Dedifferentiated amniotic fluid mesenchymal stem cell (primary cell): ENCODE results near the gene RAF1.
A peak's percentile ranks its signal among the peaks of the same experiment; 100 is the strongest.
"Not testable (repeated sequence)": the region's sequence is repeated elsewhere in the genome, so short reads cannot be mapped to it uniquely, and the experiment has no call there.

ENCODE experiments used
- DNase-seq: peaks from one replicate; pipeline ENCODE4 v3.0.0-alpha.2; 2016; ENCODE audit errors: extremely low spot score

RAF1 gene

GRCh38 chr3:12663936-12664908, at the start of gene RAF1:
Gene RAF1 (minus strand): TSS chr3:12664117. CDS start chr3:12618721, 45,396 bp downstream.
- peak; percentile 99 for DNase-seq

GRCh38 chr3:12710062-12710461, 46.1 kb upstream of the RAF1 start:
- DNase-seq: no peak

GRCh38 chr3:12709334-12709733, 45.4 kb upstream of the RAF1 start:
- DNase-seq: no peak

GRCh38 chr3:12708584-12709192, 44.8 kb upstream of the RAF1 start:
- peak; percentile 81 for DNase-seq

GRCh38 chr3:12707449-12707848, 43.5 kb upstream of the RAF1 start:
- no peak for DNase-seq

GRCh38 chr3:12706504-12707253, 42.8 kb upstream of the RAF1 start:
- DNase-seq: peak; percentile 58

- DNase-seq: no peak
These were observed 42.1 kb upstream of the RAF1 start for GRCh38 chr3:12705981-12706380.

- no peak for DNase-seq
These were observed 41.5 kb upstream of the RAF1 start for GRCh38 chr3:12705374-12705926.

- no peak for DNase-seq
These were observed 38.6 kb upstream of the RAF1 start for GRCh38 chr3:12702501-12702900.

- not testable (repeated sequence) for DNase-seq
These were observed 37.7 kb upstream of the RAF1 start for GRCh38 chr3:12701601-12702000.

GRCh38 chr3:12700800-12701199, 36.9 kb upstream of the RAF1 start:
- DNase-seq: no peak

- no peak for DNase-seq
These were observed 32.0 kb upstream of the RAF1 start for GRCh38 chr3:12695916-12696315.

- no peak for DNase-seq
These were observed 31.2 kb upstream of the RAF1 start for GRCh38 chr3:12695112-12695511.

GRCh38 chr3:12692444-12692843, 28.5 kb upstream of the RAF1 start:
- no peak for DNase-seq

- DNase-seq: no peak
These were observed 26.2 kb upstream of the RAF1 start for GRCh38 chr3:12689997-12690711.

GRCh38 chr3:12687948-12688347, 24.0 kb upstream of the RAF1 start:
- no peak for DNase-seq

GRCh38 chr3:12686096-12686495, 22.2 kb upstream of the RAF1 start:
- DNase-seq: no peak

- DNase-seq: no peak
These were observed 18.1 kb upstream of the RAF1 start for GRCh38 chr3:12681943-12682390.

- DNase-seq: no peak
These were observed 17.4 kb upstream of the RAF1 start for GRCh38 chr3:12681089-12681942.

GRCh38 chr3:12679468-12679867, 15.6 kb upstream of the RAF1 start:
- DNase-seq: peak; percentile 58
